ENCODE data around the gene TSHZ1.

GRCh38 chr18:75162467-75162866 is 48.1 kb upstream of the TSHZ1 start:
- TF ChIP-seq CTCF (IDR thresholded peaks at IDR 0.05; ENCODE audit: low read length) (no peak), EZH2 (IDR thresholded peaks at IDR 0.05; ENCODE audit: borderline replicate concordance, low read length) (no peak)
